Endodermal cell (in vitro differentiated cells): ENCODE data around the gene MATR3. TPM values are rescaled to one million over a fixed set of nuclear protein-coding genes. Genes with fewer than 3 reads are reported as not detected.

Experiments used
- DNase-seq: peaks from one replicate; pipeline ENCODE4 v3.0.0-alpha.2; 2017
- H3K27ac ChIP-seq: 2 replicates; pipeline ENCODE4 v1.5.1; 2013; ENCODE audit warnings: mild to moderate bottlenecking, low read depth, low read length, moderate library complexity
- H3K27me3 ChIP-seq: 2 replicates; pipeline ENCODE4 v1.6.1; 2013; ENCODE audit warnings: mild to moderate bottlenecking, low read length, moderate library complexity; ENCODE audit not compliant: insufficient read depth, control insufficient read depth, poor library complexity, severe bottlenecking
- H3K36me3 ChIP-seq: 2 replicates; pipeline ENCODE4 v1.7.0; 2013; ENCODE audit warnings: mild to moderate bottlenecking, low read length, moderate library complexity; ENCODE audit not compliant: control insufficient read depth, insufficient read depth
- H3K4me1 ChIP-seq: one replicate; pipeline ENCODE4 v1.7.0; 2013; ENCODE audit warnings: low read length; ENCODE audit not compliant: control insufficient read depth, insufficient read depth
- H3K4me3 ChIP-seq: 2 replicates; pipeline ENCODE4 v1.5.1; 2013; ENCODE audit warnings: mild to moderate bottlenecking, low read length, moderate library complexity
- H3K9ac ChIP-seq: 2 replicates; pipeline ENCODE4 v1.6.1; 2013; ENCODE audit warnings: mild to moderate bottlenecking, low read length, moderate library complexity; ENCODE audit not compliant: poor library complexity, severe bottlenecking; ENCODE audit errors: extremely low read depth
- H3K9me3 ChIP-seq: 2 replicates; pipeline ENCODE4 v1.6.1; 2013; ENCODE audit warnings: mild to moderate bottlenecking, low read length, moderate library complexity; ENCODE audit not compliant: control insufficient read depth
- H3K27ac Mint-ChIP-seq: 2 replicates; pipeline ENCODE4 v1.8.0; 2020; ENCODE audit warnings: mixed read lengths
- H3K27me3 Mint-ChIP-seq: 2 replicates; pipeline ENCODE4 v1.8.0; 2021; ENCODE audit warnings: mild to moderate bottlenecking, mixed read lengths; ENCODE audit not compliant: insufficient read depth
- H3K36me3 Mint-ChIP-seq: 2 replicates; pipeline ENCODE4 v1.8.0; 2020; ENCODE audit warnings: low read depth, mixed read lengths
- H3K4me1 Mint-ChIP-seq: 2 replicates; pipeline ENCODE4 v1.8.0; 2020; ENCODE audit warnings: mixed read lengths
- H3K4me3 Mint-ChIP-seq: 2 replicates; pipeline ENCODE4 v1.8.0; 2020; ENCODE audit warnings: mild to moderate bottlenecking, moderate library complexity, mixed read lengths
- H3K9me3 Mint-ChIP-seq: 2 replicates; pipeline ENCODE4 v1.8.0; 2020; ENCODE audit warnings: mild to moderate bottlenecking, mixed read lengths
- WGBS, 2 experiments: methylation state at CpG; one replicate each; pipeline versions ENCODE4 v1.1.5 to v1.1.7; 2013; ENCODE audit warnings: missing lambda C conversion rate in 2 of 2, mixed read lengths in 1 of 2; ENCODE audit not compliant: insufficient coverage in 1 of 2, insufficient read length in 1 of 2; 5-methylcytosine and 5-hydroxymethylcytosine counted together
- total RNA-seq, 2 donors: library from RNA; stranded (reverse); fragmentation: NEBNext Ultra II Directional in 1 of 2; extraction: Animal tissue kit (Norgen Biotek cat#: 25700) in 1 of 2; gene quantifications; 2 replicates in 1 of 2; 3 replicates in 1 of 2; pipeline ENCODE4 v1.2.1, GENCODE V29; 2021
- TF ChIP-seq, protein P1 (sequence below): fragments of 200-600 bp; sonication (generic); conservative IDR thresholded peaks from 2 replicates; pipeline ENCODE4 v1.5.0; 2021; ENCODE audit warnings: antibody characterized with exemption, mild to moderate bottlenecking

MATR3 gene
- total RNA-seq, 2 donors from 2014 or later = 250 to 279 TPM

DNA sequence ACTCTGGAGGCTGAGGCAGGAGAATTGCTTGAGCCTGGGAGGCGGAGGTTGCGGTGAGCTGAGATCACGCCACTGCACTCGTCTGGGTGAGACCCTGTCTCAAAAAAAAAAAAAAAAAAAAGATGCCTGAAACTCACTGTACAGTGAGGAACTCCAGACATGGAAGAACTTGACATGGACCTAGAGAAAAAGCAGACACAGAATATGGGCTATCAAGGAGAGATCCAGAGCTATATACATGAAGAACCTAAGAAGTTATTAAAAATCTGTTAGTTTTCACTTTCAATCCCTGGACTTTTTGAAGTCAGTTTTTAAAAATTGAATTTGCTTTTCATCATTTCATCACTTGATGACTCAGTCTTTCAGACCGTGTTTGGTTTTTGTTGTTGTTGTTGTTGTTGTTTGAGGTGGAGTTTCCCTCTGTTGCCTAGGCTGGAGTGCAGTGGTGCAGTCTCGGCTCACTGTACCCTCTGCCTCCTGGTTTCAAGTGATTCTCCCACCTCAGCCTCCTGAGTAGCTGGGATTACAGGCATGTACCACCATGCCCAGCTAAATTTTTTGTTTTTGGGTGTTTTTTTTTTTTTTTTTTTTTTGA, 68.4 kb downstream of the MATR3 start:
- H3K4me1 ChIP-seq = no peaks in the 10 kb centered on the region
- H3K36me3 ChIP-seq = peaks cover 54% of the 10 kb centered on the region
- no peak overlapping the region for H3K4me3 Mint-ChIP-seq
- 80 to 92% methylated on average over 1 to 6 of the region's 6 CpGs for WGBS, 2 experiments
- no peak overlapping the region for H3K9ac ChIP-seq
- DNase-seq = no peak
- no peak overlapping the region for H3K27ac ChIP-seq
- H3K27me3 Mint-ChIP-seq = no peaks in the 10 kb centered on the region
- peaks cover 61% of the 10 kb centered on the region for H3K36me3 Mint-ChIP-seq
- no peak overlapping the region for H3K27ac Mint-ChIP-seq
- no peak overlapping the region for H3K4me3 ChIP-seq
- H3K9me3 ChIP-seq = no peaks in the 10 kb centered on the region
- no peaks in the 10 kb centered on the region for H3K4me1 Mint-ChIP-seq
- no peaks in the 10 kb centered on the region for H3K9me3 Mint-ChIP-seq
- no peaks in the 10 kb centered on the region for H3K27me3 ChIP-seq
- TF ChIP-seq, protein P1, sequence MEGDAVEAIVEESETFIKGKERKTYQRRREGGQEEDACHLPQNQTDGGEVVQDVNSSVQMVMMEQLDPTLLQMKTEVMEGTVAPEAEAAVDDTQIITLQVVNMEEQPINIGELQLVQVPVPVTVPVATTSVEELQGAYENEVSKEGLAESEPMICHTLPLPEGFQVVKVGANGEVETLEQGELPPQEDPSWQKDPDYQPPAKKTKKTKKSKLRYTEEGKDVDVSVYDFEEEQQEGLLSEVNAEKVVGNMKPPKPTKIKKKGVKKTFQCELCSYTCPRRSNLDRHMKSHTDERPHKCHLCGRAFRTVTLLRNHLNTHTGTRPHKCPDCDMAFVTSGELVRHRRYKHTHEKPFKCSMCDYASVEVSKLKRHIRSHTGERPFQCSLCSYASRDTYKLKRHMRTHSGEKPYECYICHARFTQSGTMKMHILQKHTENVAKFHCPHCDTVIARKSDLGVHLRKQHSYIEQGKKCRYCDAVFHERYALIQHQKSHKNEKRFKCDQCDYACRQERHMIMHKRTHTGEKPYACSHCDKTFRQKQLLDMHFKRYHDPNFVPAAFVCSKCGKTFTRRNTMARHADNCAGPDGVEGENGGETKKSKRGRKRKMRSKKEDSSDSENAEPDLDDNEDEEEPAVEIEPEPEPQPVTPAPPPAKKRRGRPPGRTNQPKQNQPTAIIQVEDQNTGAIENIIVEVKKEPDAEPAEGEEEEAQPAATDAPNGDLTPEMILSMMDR = no peak

DNA sequence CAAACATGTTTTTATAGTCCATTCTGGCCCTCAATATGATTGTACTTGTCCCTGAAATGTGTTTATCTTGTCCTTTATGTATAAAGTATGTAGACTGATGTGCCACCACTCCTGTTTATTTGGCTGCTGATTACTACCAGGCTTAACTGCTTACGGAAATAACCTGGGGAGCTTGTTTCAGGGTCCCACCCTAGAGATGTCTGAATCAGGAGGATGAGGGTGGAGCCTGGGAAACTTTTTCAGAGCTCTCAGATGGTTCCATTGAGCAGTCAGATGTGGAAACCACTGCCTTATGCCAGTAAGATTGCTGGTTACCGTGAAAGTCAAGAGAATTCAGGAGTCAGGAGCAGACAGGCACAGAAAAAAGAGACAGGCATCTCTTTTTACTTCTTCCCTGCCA, 70.4 kb downstream of the MATR3 start:
- no peak for DNase-seq
- Mint-ChIP-seq H3K9me3 (no peaks in the 10 kb centered on the region), H3K36me3 (peaks cover 58% of the 10 kb centered on the region), H3K4me3 (no peak overlapping the region), H3K27me3 (no peaks in the 10 kb centered on the region), H3K27ac (no peak overlapping the region), H3K4me1 (no peaks in the 10 kb centered on the region)
- TF ChIP-seq, protein P1 = no peak
- Histone ChIP-seq H3K4me3 (no peak overlapping the region), H3K27me3 (no peaks in the 10 kb centered on the region), H3K36me3 (peaks cover 56% of the 10 kb centered on the region), H3K4me1 (no peaks in the 10 kb centered on the region), H3K9ac (no peak overlapping the region), H3K9me3 (no peaks in the 10 kb centered on the region), H3K27ac (no peak overlapping the region)
- 97% methylated on average over 2 of the region's 2 CpGs for WGBS, 2 experiments

DNA sequence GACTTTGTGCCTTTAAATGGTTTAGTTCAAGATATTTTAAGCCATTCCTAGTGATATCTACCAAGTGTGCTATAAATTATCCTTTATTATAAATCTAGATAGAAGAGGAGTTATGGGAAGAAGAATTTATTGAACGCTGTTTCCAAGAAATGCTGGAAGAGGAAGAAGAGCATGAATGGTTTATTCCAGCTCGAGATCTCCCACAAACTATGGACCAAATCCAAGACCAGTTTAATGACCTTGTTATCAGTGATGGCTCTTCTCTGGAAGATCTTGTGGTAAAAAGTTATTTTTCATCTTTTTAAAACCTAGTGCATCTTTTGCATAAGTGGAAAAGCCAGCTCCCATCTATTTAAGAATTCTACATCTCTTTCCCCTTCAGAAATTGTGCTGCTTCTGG, 70.9 kb downstream of the MATR3 start:
- Mint-ChIP-seq H3K27me3 (no peaks in the 10 kb centered on the region), H3K36me3 (peaks cover 62% of the 10 kb centered on the region), H3K4me3 (no peak overlapping the region), H3K9me3 (no peaks in the 10 kb centered on the region), H3K27ac (no peak overlapping the region), H3K4me1 (no peaks in the 10 kb centered on the region)
- H3K27me3 ChIP-seq = no peaks in the 10 kb centered on the region
- WGBS, 2 experiments = 89 to 90% methylated on average over 2 of the region's 2 CpGs
- no peaks in the 10 kb centered on the region for H3K4me1 ChIP-seq
- DNase-seq = no peak
- H3K36me3 ChIP-seq = peaks cover 61% of the 10 kb centered on the region
- H3K4me3 ChIP-seq = no peak overlapping the region
- H3K27ac ChIP-seq = no peak overlapping the region
- no peak overlapping the region for H3K9ac ChIP-seq
- no peaks in the 10 kb centered on the region for H3K9me3 ChIP-seq
- TF ChIP-seq, protein P1 = no peak
